Right renal pelvis (tissue), 4 donors: ENCODE measurements around the gene UMAD1. TPM values are rescaled to one million over a fixed set of nuclear protein-coding genes. Genes with fewer than 3 reads are reported as not detected.
A peak's percentile ranks its signal among the peaks of the same experiment; 100 is the strongest.
"Not testable (repeated sequence)": the region's sequence is repeated elsewhere in the genome, so short reads cannot be mapped to it uniquely, and the experiment has no call there.

ENCODE experiments used
- DNase-seq, 4 donors: peaks; one replicate each; pipeline ENCODE4 v3.0.0-alpha.2; 2013; ENCODE audit warnings: low read depth in 4 of 4, low spot score in 3 of 4, missing footprints in 1 of 4
- polyA plus RNA-seq, 4 donors: library from polyadenylated mRNA; unstranded; fragments of 120-200 nt; gene quantifications; one replicate each; pipeline ENCODE4 v1.2.1, GENCODE V29; 2013; ENCODE audit not compliant: insufficient read length in 4 of 4

The UMAD1 gene
- polyA plus RNA-seq, 4 donors, result 20.3 to 24.9 (median 22.5) TPM

- no peak for DNase-seq
Observed at GRCh38 chr7:7651479-7651878, 10.9 kb downstream of the UMAD1 start.

GRCh38 chr7:7652798-7653540, 12.4 kb downstream of the UMAD1 start:
- no peak for DNase-seq

GRCh38 chr7:7653593-7654187, 13.1 kb downstream of the UMAD1 start:
- no peak for DNase-seq

- no peak for DNase-seq
Observed at GRCh38 chr7:7654964-7655715, 14.6 kb downstream of the UMAD1 start.

GRCh38 chr7:7656459-7656858, 15.9 kb downstream of the UMAD1 start:
- not testable (repeated sequence) for DNase-seq

GRCh38 chr7:7662527-7662926, 22.0 kb downstream of the UMAD1 start:
- no peak for DNase-seq

- DNase-seq, result no peak
Observed at GRCh38 chr7:7664291-7664690, 23.7 kb downstream of the UMAD1 start.

GRCh38 chr7:7665031-7665430, 24.5 kb downstream of the UMAD1 start:
- no peak for DNase-seq

- no peak for DNase-seq
Observed at GRCh38 chr7:7667187-7667586, 26.6 kb downstream of the UMAD1 start.

- DNase-seq, result no peak
Observed at GRCh38 chr7:7668706-7669105, 28.2 kb downstream of the UMAD1 start.

- DNase-seq, result no peak
Observed at GRCh38 chr7:7670490-7670889, 29.9 kb downstream of the UMAD1 start.

GRCh38 chr7:7671361-7671760, 30.8 kb downstream of the UMAD1 start:
- no peak for DNase-seq

- no peak for DNase-seq
Observed at GRCh38 chr7:7672545-7673239, 32.1 kb downstream of the UMAD1 start.

- no peak for DNase-seq
Observed at GRCh38 chr7:7673240-7673550, 32.6 kb downstream of the UMAD1 start.

- no peak for DNase-seq
Observed at GRCh38 chr7:7675686-7676085, 35.1 kb downstream of the UMAD1 start.

GRCh38 chr7:7679640-7680039, 39.1 kb downstream of the UMAD1 start:
- not testable (repeated sequence) for DNase-seq

GRCh38 chr7:7681191-7681935, 40.8 kb downstream of the UMAD1 start:
- peak; percentile 50 to 66 (median 60) for DNase-seq

GRCh38 chr7:7681936-7682329, 41.4 kb downstream of the UMAD1 start:
- no peak for DNase-seq

GRCh38 chr7:7682861-7683260, 42.3 kb downstream of the UMAD1 start:
- no peak for DNase-seq

- DNase-seq, result no peak
Observed at GRCh38 chr7:7686811-7687508, 46.4 kb downstream of the UMAD1 start.
